GM10847 (cell line): ENCODE measurements around the gene ZBTB12.
A peak's percentile ranks its signal among the peaks of the same experiment; 100 is the strongest.

Source experiments
- POLR2A ChIP-seq: IDR thresholded peaks from 2 replicates; pipeline ENCODE4 v1.6.1; 2011; ENCODE audit not compliant: insufficient read length; ENCODE audit errors: extremely low read depth

Gene ZBTB12

DNA sequence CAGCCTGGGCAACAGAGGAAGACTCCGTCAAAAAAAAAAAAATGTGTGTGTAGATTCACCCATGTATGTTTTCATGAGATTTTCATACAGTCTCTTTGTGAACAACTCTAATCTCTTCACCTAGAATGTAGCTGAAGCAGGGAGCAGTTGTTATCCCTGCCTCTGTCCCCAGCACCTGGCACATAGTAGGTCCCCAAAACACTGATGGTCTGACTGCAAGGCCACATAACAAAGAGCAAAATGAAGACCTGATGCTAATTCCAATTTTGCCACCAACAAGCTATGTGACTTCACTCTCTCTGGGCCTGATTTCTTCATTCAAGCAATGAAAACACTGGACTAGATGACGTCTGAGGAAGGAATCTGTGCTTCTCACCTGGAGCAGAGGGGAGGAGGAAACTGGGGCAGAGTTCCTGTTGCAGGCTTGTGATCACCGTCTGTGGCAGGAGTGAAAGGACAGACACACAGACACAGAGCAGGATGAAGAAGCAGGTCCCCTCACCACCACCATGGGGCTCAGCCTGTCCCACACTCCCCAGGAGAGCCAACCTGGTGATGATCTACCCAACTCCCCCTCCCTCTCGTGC lies 27.7 kb downstream of the ZBTB12 start:
- no peak for TF ChIP-seq POLR2A

GRCh38 chr6:31871046-31871659 lies 30.7 kb downstream of the ZBTB12 start:
- TF ChIP-seq POLR2A: no peak

- TF ChIP-seq POLR2A: no peak
Observed at GRCh38 chr6:31870385-31870921, 31.4 kb downstream of the ZBTB12 start.

DNA sequence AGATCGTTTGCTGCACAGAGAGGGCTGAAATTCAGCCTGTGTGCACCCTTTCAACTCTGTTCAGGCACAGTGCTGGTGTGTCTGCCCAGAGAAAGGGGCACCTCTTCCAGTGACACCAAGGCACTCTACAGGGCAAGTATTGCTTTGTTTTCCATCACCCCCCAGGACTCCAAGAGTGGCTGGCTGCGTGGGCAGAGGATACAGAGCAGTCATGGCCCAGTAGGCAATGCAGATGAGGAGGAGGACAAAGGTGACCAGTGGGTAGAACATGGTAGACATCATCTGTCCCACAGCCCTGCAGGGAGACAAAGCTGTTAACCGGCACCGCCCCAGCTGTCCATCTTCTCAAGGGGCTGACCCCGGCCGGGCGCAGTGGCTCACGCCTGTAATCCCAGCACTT lies 32.5 kb downstream of the ZBTB12 start:
- no peak for TF ChIP-seq POLR2A

DNA sequence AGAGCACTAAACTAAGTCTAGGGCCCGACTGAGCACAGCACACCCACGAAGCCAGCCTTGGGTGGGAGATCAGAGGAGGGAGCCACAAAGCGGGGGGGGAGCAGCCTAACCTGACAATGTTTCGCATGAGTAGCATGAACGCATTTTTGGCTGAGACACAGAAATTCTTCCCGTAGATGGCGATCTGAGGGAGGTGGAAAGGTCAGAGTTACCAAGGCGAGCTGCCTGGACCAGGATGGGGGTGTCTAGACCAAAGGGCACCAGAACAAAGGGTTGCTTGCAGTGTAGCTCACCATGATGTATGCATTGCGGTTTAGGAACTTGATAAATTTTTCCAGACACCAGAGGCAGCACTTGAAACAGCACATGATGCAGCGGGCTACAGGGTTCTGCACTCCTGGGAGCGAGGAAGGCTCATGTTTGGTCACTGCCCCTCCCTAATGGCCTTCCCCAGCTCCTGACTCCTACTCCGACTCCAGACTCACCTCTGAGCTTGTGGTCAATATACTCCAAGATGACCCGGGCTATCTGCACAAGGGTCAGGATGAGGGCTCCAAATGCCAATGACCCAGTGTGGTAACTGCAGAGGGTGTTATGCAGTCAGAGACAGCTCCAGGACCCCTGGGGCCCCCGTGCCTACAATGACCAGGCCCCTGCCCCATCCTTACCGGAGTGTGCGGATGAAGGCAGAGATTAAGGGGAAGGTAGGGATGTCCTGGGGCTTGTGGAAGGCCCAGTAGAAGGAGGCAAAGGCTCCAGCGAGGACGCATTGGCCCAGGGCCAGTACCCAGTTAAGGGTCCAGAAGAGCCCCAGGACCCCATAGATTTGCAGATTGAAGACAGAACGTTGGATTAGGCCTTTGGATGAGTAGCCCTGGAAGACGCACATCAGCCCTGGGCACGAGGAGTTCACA lies 36.4 kb downstream of the ZBTB12 start:
- no peak for TF ChIP-seq POLR2A

- no peak for TF ChIP-seq POLR2A
Observed at GRCh38 chr6:31864818-31865204, 37.1 kb downstream of the ZBTB12 start.

DNA sequence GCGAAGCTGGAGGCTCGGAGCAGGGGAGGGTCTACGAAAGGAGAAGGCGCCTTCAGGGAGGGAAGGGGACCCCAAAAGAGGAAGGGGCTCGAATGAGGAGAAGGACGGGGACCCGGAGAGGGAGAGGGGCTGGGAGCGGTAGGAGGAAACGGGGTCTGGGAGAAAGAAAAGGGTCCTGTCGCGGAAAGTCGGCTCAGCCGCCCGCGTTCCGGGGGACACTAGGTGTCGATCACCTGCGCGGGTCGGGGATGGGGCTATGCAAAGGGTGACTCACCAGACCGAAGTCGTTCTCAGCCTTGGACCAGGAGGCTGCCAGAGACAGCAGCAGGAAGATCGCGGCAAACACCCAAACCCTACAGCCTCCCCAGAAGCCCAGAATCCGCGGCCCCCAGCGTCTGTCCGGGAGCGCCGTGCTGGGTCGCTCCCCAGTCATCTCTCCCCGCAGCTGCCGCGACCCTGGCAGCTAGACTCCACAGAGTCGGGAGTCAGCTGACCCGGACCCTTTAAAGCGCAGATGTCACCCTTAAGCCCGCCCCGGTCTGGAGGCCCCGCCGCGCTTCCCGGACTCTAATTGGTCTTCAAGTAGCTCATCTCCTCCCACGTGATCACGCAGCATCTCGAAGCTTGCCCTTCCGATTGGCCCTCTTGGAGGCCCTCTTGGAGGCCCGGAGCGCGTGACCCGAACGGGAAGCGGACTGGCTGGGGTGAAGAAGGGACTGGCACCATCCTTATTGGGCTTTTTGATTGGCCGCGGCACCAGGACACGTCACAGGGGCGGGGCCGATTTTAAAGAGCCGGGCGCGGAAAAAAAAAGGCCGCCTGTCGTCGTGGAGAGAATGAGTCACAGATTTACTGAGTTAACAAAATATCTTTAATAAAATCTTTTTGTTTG lies 39.3 kb downstream of the ZBTB12 start, which contains the start of gene NEU1:
NEU1 (minus strand) TSS at position 478 of the 892 bp plus-strand sequence; CDS start at position 433, 45 bp downstream.
- peak; percentile 98 for TF ChIP-seq POLR2A

DNA sequence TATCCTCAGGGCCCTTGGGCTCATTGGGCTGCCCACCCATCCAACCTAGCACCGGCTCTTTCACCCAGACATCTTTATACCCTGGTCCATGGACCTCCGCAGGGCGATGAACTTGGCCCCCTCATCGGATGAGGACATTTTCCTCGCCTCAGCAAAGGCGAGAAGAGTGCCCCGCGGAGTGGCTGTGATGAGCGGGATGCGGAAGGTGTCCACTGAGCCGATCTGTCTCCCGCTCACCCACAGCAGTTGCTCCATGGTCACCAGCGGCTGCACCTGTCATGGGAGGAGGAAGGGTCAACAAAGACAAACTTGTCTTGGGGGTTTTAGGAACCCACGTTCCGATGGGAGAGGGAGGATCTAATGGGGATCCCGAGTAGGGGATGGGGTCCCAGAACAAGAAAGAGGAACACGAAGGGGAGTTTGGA lies 40.0 kb downstream of the ZBTB12 start:
- no peak for TF ChIP-seq POLR2A

GRCh38 chr6:31861150-31861549 lies 40.7 kb downstream of the ZBTB12 start:
- TF ChIP-seq POLR2A: no peak

- TF ChIP-seq POLR2A: no peak
Observed at GRCh38 chr6:31860349-31860748, 41.5 kb downstream of the ZBTB12 start.

DNA sequence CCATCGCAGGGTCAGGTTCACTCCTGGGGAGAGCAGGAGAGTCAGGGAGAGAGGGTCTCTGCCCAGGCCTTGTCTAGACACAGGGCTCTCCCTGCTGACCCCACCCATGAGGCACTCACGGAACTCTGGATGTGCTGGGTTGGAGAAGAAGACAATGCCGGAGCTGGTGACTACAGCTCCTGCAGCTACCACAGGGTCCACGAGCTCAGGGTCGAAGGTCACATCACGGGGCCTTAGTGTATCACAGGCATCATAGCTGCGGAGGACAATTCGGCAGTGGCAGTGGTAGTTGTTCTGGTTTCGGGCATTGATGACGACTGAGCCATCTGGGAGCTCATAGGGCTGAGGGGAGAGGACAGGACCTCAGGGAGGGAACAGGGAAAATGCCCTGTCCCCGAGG lies 42.0 kb downstream of the ZBTB12 start:
- TF ChIP-seq POLR2A: no peak

- TF ChIP-seq POLR2A: no peak
Observed at GRCh38 chr6:31858707-31859106, 43.2 kb downstream of the ZBTB12 start.

- TF ChIP-seq POLR2A: no peak
Observed at GRCh38 chr6:31851485-31851832, 50.4 kb downstream of the ZBTB12 start.

DNA sequence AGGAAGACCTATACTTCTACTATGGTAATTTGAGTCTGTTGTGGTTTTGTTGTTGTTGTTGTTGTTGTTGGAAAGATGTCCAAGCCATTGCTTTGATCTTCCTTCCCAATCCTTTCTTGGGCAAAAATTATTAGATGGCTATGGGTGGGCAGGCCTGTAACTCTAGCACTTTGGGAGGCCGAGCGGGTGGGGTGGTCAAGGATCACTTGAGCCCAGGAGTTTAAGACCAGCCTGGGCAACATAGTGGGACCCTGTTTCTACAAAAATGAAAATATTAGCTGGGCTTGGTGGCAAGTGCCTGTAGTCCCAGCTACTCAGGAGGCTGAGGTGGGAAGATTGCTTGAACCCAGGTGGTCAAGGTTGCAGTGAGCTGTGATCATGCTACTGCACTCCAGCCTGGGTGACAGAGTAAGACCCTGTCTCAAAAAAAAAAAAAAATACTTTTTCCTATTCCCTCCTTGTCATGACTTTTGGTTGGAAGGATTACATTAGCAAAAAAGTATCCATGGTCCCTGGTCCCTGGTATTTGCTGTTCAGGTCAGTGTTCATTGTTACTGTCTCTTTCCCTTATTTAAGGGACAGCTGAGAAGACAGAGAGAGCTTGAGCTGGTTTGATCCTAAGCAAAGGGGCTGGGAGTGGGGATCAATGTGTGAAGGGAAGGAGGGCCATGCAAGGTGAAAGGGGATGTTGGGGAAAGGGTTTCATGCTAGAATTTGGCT lies 51.0 kb downstream of the ZBTB12 start:
- TF ChIP-seq POLR2A: no peak
